HepG2 (cell line): ENCODE measurements around the gene CIAO3. TPM values are rescaled to one million over a fixed set of nuclear protein-coding genes. Genes with fewer than 3 reads are reported as not detected.

Experiments used
- AGO2 ChIP-seq: fragments of 200-400 bp; formaldehyde crosslinking; optimal IDR thresholded peaks from 2 replicates; pipeline ENCODE3; 2017; ENCODE audit warnings: mild to moderate bottlenecking, low read depth, low read length, moderate library complexity
- AHDC1 ChIP-seq: sonication (generic); formaldehyde crosslinking; IDR thresholded peaks from 2 replicates; pipeline ENCODE4 v1.5.1; 2020; ENCODE audit warnings: mild to moderate bottlenecking, missing genetic modification reagents, borderline replicate concordance
- CTCF ChIP-seq: sonication (generic); formaldehyde crosslinking; IDR thresholded peaks from 2 replicates; pipeline ENCODE4 v1.5.0; 2020; ENCODE audit warnings: mild to moderate bottlenecking, missing genetic modification reagents, moderate library complexity
- ELF1 ChIP-seq: sonication (generic); formaldehyde crosslinking; IDR thresholded peaks from 2 replicates; pipeline ENCODE4 v1.4.0; 2020; ENCODE audit warnings: missing genetic modification reagents
- GFI1 ChIP-seq: sonication (generic); formaldehyde crosslinking; IDR thresholded peaks from 2 replicates; pipeline ENCODE4 v1.5.0; 2020; ENCODE audit warnings: missing genetic modification reagents, mild to moderate bottlenecking, borderline replicate concordance
- MYC ChIP-seq: sonication (generic); formaldehyde crosslinking; IDR thresholded peaks from 2 replicates; pipeline ENCODE4 v1.9.0; 2021; ENCODE audit warnings: missing genetic modification reagents, borderline replicate concordance
- PLSCR1 ChIP-seq: sonication (generic); formaldehyde crosslinking; IDR thresholded peaks from 2 replicates; pipeline ENCODE4 v1.5.0; 2020; ENCODE audit warnings: missing genetic modification reagents, mild to moderate bottlenecking, borderline replicate concordance
- ZBTB7A ChIP-seq: sonication (generic); formaldehyde crosslinking; IDR thresholded peaks from 2 replicates; pipeline ENCODE4 v1.8.0; 2022; ENCODE audit warnings: mild to moderate bottlenecking, missing genetic modification reagents
- ZBTB7B ChIP-seq: sonication (generic); formaldehyde crosslinking; IDR thresholded peaks from 2 replicates; pipeline ENCODE4 v1.4.0; 2020; ENCODE audit warnings: missing genetic modification reagents
- ZNF687 ChIP-seq: sonication (generic); formaldehyde crosslinking; IDR thresholded peaks from 2 replicates; pipeline ENCODE4 v1.5.1; 2020; ENCODE audit warnings: mild to moderate bottlenecking, missing genetic modification reagents, moderate library complexity
- ZNF788 ChIP-seq: sonication (generic); formaldehyde crosslinking; IDR thresholded peaks from 2 replicates; pipeline ENCODE4 v1.5.0; 2020; ENCODE audit warnings: mild to moderate bottlenecking, missing genetic modification reagents, borderline replicate concordance
- ZNF883 ChIP-seq: sonication (generic); formaldehyde crosslinking; IDR thresholded peaks from 2 replicates; pipeline ENCODE4 v1.5.1; 2020; ENCODE audit warnings: mild to moderate bottlenecking, missing genetic modification reagents; ENCODE audit errors: not compliant biosample characterization
- polyA plus RNA-seq, 8 experiments: library from polyadenylated mRNA; depleted of rRNA in 3 of 8; stranded (reverse) in 7 of 8; unstranded in 1 of 8; fragments of >200 nt; fragmentation: Illumina TruSeq in 4 of 8; extraction: Trizol in 4 of 8; gene quantifications; 2 replicates each; pipeline versions ENCODE4 v1.2.1 to v1.2.3, GENCODE V29; 2011 to 2016; ENCODE audit warnings: low read depth in 4 of 8, missing spikeins in 1 of 8, mixed read lengths in 1 of 8; ENCODE audit not compliant: insufficient read depth in 1 of 8
- total RNA-seq, 5 experiments: library from RNA; depleted of rRNA; stranded (reverse); fragments of >200 nt; fragmentation: Illumina TruSeq; extraction: Trizol; gene quantifications; 2 replicates each; pipeline ENCODE4 v1.2.3, GENCODE V29; 2016; ENCODE audit warnings: low read depth in 1 of 5

CIAO3 gene
- total and polyA plus RNA-seq, 2 of the 13 experiments (the other 11 are each of a cell fraction or from before 2014, with no cell fraction given): 21.7 to 25.0 TPM

GRCh38 chr16:726438-727290 is 14.1 kb downstream of the CIAO3 start, which contains the start of the genes CCDC78 and HAGHL (continued):
- TF ChIP-seq AHDC1 (no peak), ELF1 (CRISPR knock-in tag) (no peak), ZBTB7B (CRISPR knock-in tag) (peak; percentile 7; the same call in 1 of the 2 replicates), GFI1 (no peak), ZNF687 (no peak), ZNF788 (CRISPR knock-in tag) (0 out of 2 replicates have a peak, but pooled peaks have one; percentile 34), PLSCR1 (no peak), CTCF (CRISPR knock-in tag) (peak; percentile 13; the same call in 1 of the 2 replicates), ZNF883 (CRISPR knock-in tag) (no peak), ZBTB7A (CRISPR knock-in tag) (0 out of 2 replicates have a peak, but pooled peaks have one; percentile 33), MYC (CRISPR knock-in tag) (0 out of 2 replicates have a peak, but pooled peaks have one; percentile 11), AGO2 (peak; percentile 53)
